Measurements from ENCODE around the gene DGKD.
"Not testable (repeated sequence)": the region's sequence is repeated elsewhere in the genome, so short reads cannot be mapped to it uniquely, and the experiment has no call there.

Gene DGKD

GRCh38 chr2:233386382-233387041, 32.2 kb downstream of the DGKD start:
- DNase-seq (ENCODE audit: low read depth): peak; percentile 17

DNA sequence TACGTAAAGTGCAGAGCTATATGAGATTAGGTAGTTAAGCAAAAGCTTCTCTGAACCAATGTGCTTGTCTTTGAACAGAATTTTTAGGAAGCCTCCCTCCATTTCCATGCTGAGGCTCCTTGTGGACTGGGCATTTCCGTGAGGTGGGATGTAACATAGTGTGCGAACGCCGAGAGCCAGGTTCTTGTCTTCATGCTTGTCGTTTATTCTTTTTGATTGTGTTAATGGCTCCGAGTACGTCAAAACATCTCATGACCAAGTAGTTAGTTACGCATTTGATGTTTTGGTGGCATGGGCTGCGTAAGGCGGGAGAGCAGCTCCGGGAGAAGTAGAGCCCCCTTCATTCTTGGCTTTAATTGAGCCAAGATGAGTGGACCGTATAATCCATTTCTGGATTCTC, 32.9 kb downstream of the DGKD start:
- DNase-seq (ENCODE audit: low read depth): no peak

DNA sequence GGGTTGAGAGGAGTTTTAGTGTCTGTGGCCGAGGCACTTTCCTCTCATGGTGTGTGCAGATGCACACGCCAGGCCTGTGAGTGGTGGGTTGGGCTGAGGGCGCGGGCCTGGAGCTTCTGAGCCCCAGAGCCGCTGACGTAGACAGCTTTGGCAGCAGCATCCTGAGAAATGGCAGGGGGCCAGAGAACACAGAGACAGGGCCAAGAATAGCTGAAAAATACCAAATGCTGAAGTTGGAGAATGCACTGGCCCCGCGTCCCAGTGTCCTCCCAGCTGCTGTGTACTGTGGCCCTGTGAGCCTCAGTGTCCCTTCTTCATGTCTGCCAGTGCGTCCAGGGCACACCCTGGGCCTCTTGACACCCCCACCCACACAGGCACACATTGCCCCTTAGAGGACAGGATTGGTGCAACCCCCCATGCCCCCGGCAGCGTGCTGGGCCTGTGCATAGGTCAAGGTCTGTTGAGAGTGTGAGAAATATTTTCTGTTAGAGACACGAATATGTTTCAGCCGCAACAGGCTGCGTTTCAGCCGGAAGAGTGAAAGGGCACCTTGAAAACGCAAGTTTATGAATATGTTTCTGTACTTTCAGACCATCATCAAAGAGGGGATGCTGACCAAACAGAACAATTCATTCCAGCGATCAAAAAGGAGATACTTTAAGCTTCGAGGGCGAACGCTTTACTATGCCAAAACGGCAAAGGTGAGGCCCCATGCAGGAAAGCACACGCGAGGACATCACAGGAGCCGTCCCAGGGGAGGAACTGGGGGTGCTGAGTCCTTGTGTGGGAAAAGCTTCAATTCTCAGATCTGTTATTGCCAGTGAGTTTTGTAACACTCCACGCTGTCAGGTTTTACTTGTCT, 33.6 kb downstream of the DGKD start:
- DNase-seq (ENCODE audit: low read depth): no peak

DNA sequence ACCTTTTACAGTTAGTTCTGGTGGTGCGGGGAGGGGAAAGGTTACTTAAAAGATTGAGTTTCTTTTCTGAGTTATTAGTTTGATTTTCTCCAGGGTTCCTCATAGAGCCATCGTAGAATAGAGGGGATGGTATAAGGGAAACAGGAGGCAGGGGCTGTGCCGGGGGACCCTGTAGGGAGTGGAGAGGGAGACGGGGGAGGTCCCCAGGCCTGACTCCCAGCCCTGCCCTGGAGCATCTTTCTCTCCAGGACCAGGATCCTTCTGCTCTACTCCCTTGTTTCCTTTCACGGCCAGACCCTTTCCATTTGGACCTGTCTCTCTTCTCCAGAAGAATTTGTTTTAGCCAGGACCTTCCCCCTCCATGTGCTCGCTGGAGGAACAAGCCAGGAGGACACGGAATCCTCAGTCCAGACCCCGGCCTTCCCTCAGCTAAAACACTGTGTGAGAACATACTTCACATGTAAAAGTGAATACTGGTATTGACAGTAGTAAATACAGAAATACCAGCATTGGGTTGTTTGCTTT, 35.4 kb downstream of the DGKD start:
- DNase-seq (ENCODE audit: low read depth): no peak

- no peak for DNase-seq (ENCODE audit: low read depth)
Observed at GRCh38 chr2:233395687-233396086, 41.4 kb downstream of the DGKD start.

- not testable (repeated sequence) for DNase-seq (ENCODE audit: low read depth)
Observed at GRCh38 chr2:233396726-233397665, 42.7 kb downstream of the DGKD start.

DNA sequence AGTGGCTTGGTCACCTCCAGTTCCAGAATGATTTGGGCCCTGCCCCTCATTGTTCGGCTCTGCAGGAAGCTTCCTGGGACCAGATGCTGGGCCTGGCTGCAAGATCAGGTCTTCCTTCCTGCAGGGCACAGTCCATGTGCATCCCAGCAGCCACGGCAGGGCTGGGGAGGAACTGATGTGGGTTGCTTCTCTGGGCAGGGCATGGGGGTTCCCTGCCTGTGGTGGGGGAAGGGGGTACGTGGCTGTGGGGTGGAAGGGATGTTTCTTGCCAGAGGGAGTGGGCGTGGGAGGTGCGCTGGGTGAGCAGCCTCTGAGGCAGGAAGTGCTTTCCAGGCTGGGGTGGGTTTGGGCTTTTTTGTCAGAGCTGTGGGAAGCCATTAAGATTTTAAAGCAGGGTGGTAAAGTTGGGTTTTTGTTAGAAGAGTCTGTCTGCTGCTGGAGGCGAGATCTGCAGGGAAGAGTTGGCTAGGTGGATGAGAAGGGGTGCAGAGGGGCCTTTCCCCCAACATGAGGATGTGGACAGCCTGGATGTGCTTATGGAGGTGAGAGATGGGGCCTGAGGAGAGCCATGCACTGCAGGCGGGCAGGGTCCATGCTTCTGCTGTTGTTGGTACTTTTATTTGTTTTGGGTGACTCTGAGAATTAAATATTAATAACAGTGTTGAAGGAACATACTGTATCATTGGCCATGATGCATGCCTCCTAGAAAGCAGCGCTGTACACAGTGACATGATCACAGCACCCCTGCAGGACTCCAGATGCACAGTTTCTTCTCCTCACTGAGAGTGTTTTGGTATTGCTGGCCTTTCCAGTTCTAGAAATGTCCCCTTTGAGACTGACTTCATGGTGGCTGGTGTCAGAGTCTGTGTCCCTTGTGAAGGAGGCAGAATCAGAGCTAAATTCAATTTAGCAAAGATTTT, 45.3 kb downstream of the DGKD start:
- no peak for DNase-seq (ENCODE audit: low read depth)

DNA sequence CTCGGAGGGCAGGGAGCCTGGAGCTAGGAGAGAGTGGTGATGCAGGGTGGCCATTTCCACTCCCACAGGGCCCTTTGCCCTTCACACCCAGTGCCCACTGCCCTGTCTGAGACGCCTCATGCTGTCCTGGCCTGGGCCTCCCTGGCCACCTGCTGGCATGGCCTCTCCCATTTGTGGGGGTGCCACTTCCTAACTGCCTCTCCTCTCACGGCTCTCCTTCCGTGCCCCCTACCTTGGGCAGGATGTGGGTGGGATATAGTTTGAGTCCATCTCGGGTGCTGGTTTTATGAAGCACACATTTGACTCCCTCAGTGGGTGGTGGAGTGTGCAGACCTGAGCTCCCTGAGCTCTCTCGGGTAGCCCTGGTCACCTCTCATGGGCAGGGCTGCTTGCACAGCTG, 46.0 kb downstream of the DGKD start:
- no peak for DNase-seq (ENCODE audit: low read depth)

DNA sequence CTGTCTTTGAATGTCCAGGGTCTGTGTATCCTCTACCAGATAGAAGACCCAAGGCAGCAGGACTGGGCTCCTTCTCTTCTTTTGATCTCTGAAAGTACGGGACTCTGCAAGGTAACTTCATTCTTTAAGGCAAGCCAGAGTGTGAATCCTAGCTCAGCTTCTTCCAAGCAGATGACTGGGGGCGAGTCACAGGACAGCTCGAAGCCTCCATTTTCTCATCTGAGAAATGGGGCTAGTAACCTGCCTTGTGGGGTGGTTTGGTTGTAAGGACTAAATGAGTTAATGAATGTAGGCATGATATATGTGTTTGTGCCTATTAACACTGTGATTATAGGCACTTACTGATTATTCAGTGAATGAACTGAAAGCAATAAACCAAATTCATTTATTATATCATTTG, 46.7 kb downstream of the DGKD start:
- no peak for DNase-seq (ENCODE audit: low read depth)

- DNase-seq (ENCODE audit: low read depth): no peak
Observed at GRCh38 chr2:233402346-233402745, 48.1 kb downstream of the DGKD start.

DNA sequence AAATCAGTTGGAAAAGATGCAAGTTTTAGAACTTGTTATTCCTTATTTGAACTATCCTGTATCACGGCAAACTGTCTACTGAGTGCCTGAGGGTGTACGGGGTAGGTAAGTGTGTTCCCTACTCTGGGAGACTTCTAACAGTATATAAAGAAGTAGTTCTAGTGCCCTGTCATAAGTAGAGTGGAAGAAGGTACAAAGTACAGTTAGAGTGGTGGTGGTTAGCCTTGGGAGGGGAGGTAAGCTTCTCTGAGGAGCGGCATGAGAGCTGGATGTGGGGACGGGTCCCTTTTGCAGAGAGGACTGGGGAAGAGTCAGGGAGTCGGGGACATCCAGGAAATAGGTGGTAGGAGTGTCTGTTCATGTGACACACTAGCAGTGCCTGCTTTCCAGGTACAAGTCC, 48.5 kb downstream of the DGKD start:
- DNase-seq (ENCODE audit: low read depth): no peak

GRCh38 chr2:233404222-233404621, 49.9 kb downstream of the DGKD start:
- peak; percentile 61 for DNase-seq (ENCODE audit: low read depth)

GRCh38 chr2:233406865-233407264, 52.6 kb downstream of the DGKD start:
- DNase-seq (ENCODE audit: low read depth): no peak

- DNase-seq (ENCODE audit: low read depth): no peak
Observed at GRCh38 chr2:233407771-233408181, 53.5 kb downstream of the DGKD start.

- DNase-seq (ENCODE audit: low read depth): no peak
Observed at GRCh38 chr2:233408366-233409285, 54.3 kb downstream of the DGKD start.

DNA sequence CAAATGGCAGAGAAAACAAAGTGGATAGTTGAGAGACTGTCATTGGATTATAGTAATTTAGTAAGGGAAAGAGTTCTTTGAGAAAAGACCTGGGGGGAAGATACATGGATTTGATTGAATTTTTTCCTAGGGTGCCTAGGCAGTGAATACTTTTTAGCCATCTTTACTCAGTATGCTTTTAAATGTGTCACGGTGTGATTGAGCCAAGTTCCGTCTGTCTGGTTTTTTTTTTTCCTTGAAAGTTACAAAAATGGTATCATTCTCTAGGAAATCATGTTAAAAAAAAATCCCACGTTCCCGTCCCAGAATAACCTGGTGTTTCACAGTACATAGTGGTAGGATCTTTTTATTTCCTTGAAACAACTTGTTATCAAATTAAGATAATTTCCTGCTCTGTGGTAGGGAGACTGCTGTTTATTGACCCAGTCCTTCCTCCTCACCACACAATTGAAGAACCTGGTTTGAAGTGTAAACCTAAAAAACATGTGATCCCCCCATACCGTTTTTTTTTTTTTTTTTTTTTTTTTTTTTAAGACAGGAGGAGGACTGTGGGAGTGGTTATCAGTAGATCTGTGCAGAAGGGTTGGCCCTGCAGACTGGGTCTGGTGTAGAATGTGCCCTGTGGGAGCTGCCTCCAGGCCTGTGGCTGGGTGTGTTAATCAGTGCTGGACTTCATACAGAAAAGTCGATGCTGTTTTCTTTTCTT, 55.1 kb downstream of the DGKD start:
- no peak for DNase-seq (ENCODE audit: low read depth)

DNA sequence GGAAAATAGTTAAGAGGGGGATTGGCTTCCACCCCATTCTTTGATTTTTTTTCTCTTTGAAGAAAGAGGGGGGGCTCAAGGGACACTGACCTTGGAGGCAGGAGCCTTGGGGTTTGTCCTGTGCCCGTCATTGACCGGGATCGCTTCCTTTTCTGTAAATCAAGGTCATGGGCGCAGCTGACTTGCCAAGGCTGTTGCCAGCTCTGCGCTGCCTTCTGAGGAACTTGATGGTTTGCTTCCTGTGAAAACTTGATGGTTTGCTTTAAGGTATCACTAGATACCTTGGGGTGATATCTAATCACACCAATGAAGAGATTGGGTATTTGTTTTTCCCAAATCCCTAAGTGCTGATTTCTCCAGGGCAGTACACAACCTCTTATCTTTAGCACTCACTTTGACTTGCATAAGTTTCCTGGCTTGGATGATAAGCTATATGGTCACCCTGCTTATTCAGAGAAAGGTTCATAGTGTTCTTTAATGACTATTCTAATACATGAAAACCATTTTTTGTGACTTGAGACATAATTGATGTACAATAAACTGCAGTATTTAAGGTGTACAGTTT, 56.0 kb downstream of the DGKD start:
- no peak for DNase-seq (ENCODE audit: low read depth)

- DNase-seq (ENCODE audit: low read depth): no peak
Observed at GRCh38 chr2:233411162-233411561, 56.9 kb downstream of the DGKD start.

DNA sequence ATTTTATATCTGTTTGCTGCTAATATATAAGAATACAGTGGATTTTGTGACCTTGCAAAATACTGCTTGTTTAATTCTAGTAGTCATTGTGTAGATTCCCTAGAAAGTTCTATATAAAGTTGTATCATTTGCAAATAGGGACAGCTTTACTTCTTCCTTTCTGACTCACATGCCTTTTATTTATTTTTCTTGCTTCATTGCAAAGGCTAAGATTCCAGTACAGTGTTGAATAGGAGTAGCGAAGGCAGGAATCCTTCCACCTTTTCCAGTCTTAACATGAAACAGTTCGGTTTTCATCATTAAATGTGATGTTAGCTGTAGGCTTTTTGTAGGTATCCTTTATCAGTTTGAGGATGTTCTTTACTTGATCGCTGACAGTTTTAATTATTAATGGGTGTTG, 58.1 kb downstream of the DGKD start:
- no peak for DNase-seq (ENCODE audit: low read depth)

Data from ELR (cell line).